Panc1 (cell line): ENCODE data around the gene SPECC1. TPM values are rescaled to one million over a fixed set of nuclear protein-coding genes. Genes with fewer than 3 reads are reported as not detected.
A peak's percentile ranks its signal among the peaks of the same experiment; 100 is the strongest.

ENCODE experiments used
- ATAC-seq: fragments of 200-7000 bp; cut with Tn5 transposase; 2 replicates; pipeline ENCODE4 v1.9.1; 2020; ENCODE audit warnings: mild to moderate bottlenecking, moderate library complexity
- BruUV-seq: library from RNA; stranded (reverse); fragments of 400-500 nt; replicated peaks from 2 replicates; lab custom pipeline; 2021; lab: Mats Ljungman, UMichigan
- CTCF ChIA-PET: fragments of 300-600 bp; sonication (Branson Sonifier 250); formaldehyde crosslinking; loops from one replicate; lab custom pipeline; 2022; ENCODE audit warnings: antibody characterized with exemption; lab: Charles Lee
- POLR2A ChIA-PET: fragments of 300-600 bp; sonication (Branson Sonifier 250); formaldehyde crosslinking; loops from one replicate; lab custom pipeline; 2022; ENCODE audit warnings: antibody characterized with exemption; lab: Charles Lee
- DNase-seq: peaks from one replicate; pipeline ENCODE4 v3.0.0-alpha.2; 2010; ENCODE audit warnings: low read depth, low spot score
- H3K27ac ChIP-seq: 2 replicates; pipeline ENCODE4 v1.5.1; 2011; ENCODE audit warnings: mild to moderate bottlenecking, low read length, inconsistent platforms
- H3K27me3 ChIP-seq: fragments of 200-500 bp; sonication (Bioruptor generic); 2 replicates; pipeline ENCODE4 v1.6.0; 2014; ENCODE audit warnings: low read length, inconsistent platforms; ENCODE audit not compliant: control insufficient read depth, insufficient read depth
- H3K36me3 ChIP-seq: fragments of 200-500 bp; sonication (Bioruptor generic); 2 replicates; pipeline ENCODE4 v1.5.1; 2014; ENCODE audit warnings: inconsistent platforms, mild to moderate bottlenecking, low read length, moderate library complexity; ENCODE audit not compliant: control insufficient read depth, insufficient read depth
- H3K4me1 ChIP-seq: 2 replicates; pipeline ENCODE4 v1.5.1; 2011; ENCODE audit warnings: inconsistent platforms, mild to moderate bottlenecking, low read length, moderate library complexity; ENCODE audit not compliant: control insufficient read depth, insufficient read depth
- H3K4me3 ChIP-seq, 2 experiments: 2 replicates each; pipeline ENCODE4 v1.5.1; 2011 to 2012; ENCODE audit warnings: low read depth in 2 of 2, low read length in 2 of 2, mild to moderate bottlenecking in 2 of 2, inconsistent platforms in 1 of 2, moderate library complexity in 1 of 2
- H3K9me3 ChIP-seq: fragments of 200-500 bp; sonication (Bioruptor generic); 2 replicates; pipeline ENCODE4 v1.5.1; 2014; ENCODE audit warnings: low read depth, mild to moderate bottlenecking, inconsistent platforms, low read length, moderate library complexity; ENCODE audit not compliant: control insufficient read depth, insufficient read depth
- POLR2AphosphoS5 ChIP-seq: IDR thresholded peaks from 2 replicates; pipeline ENCODE4 v1.6.1; 2012; ENCODE audit warnings: mild to moderate bottlenecking, low read depth, low read length, moderate library complexity
- SIN3A ChIP-seq: IDR thresholded peaks from 2 replicates; pipeline ENCODE4 v1.6.1; 2012; ENCODE audit warnings: low read depth, mild to moderate bottlenecking, low read length, moderate library complexity, borderline replicate concordance; ENCODE audit not compliant: insufficient read depth
- TCF7L2 ChIP-seq: IDR thresholded peaks from 2 replicates; pipeline ENCODE4 v1.6.1; 2011; ENCODE audit warnings: mild to moderate bottlenecking, low read depth, low read length, inconsistent platforms
- in situ Hi-C: cut with HindIII; loops from 2 replicates; pipeline ENCODE4 v1.10.0; 2016; ENCODE audit warnings: low sequenced_read_pairs, low pct_unique_long_range_greater_than_20kb
- intact Hi-C: fragments of 100-400 bp; cut with micrococcal nuclease; formaldehyde crosslinking; loops from one replicate; pipeline ENCODE4 v1.10.0; 2022; ENCODE audit not compliant: unreplicated experiment
- total RNA-seq: library from RNA; stranded (reverse); gene quantifications from one replicate; pipeline ENCODE4 v1.2.1, GENCODE V29; 2021; ENCODE audit not compliant: unreplicated experiment
- TF ChIP-seq, protein P1 (sequence below), 2 experiments: IDR thresholded peaks; 2 replicates each; pipeline ENCODE4 v1.6.1; 2011 to 2012; ENCODE audit warnings: low read depth in 2 of 2, control low read depth in 1 of 2, low read length in 1 of 2, mild to moderate bottlenecking in 1 of 2, moderate library complexity in 1 of 2; ENCODE audit not compliant: insufficient read depth in 1 of 2
- TF ChIP-seq, protein P2 (sequence below): fragments of 450-650 bp; IDR thresholded peaks from 2 replicates; pipeline ENCODE4 v1.5.1; 2017; ENCODE audit warnings: mild to moderate bottlenecking

Gene SPECC1
- total RNA-seq, 1 experiment from 2014 or later = 80.8 TPM

DNA sequence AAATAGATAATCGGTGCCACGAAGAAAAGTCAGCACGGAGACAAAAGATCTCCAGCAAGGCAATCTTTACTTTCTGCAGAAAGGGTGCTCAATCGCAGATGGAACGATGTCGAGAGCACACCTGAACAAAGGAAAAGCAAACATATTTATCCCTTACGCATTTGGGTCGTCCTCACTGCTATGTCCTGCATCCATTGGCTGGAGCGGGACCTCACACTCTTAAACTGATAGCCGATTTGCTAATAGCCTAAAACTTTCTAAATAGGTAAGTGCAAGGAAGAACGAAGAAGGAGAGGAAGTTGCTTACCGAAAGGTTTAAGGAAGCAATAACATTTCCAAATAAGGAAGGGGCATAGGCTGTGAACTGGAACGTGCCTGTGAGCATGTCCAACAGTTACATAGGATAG is 30.4 kb upstream of the SPECC1 start:
- Histone ChIP-seq H3K36me3 (peaks cover 4% of the 10 kb centered on the region; the same call in 1 of the 2 replicates), H3K4me3 (no peak overlapping the region), H3K4me1 (no peaks in the 10 kb centered on the region; the same call in 1 of the 2 replicates), H3K27ac (peak overlapping the region; percentile 94), H3K27me3 (no peaks in the 10 kb centered on the region), H3K9me3 (no peaks in the 10 kb centered on the region)
- TF ChIP-seq TCF7L2 = no peak
- no peak for TF ChIP-seq SIN3A
- TF ChIP-seq, protein P1, sequence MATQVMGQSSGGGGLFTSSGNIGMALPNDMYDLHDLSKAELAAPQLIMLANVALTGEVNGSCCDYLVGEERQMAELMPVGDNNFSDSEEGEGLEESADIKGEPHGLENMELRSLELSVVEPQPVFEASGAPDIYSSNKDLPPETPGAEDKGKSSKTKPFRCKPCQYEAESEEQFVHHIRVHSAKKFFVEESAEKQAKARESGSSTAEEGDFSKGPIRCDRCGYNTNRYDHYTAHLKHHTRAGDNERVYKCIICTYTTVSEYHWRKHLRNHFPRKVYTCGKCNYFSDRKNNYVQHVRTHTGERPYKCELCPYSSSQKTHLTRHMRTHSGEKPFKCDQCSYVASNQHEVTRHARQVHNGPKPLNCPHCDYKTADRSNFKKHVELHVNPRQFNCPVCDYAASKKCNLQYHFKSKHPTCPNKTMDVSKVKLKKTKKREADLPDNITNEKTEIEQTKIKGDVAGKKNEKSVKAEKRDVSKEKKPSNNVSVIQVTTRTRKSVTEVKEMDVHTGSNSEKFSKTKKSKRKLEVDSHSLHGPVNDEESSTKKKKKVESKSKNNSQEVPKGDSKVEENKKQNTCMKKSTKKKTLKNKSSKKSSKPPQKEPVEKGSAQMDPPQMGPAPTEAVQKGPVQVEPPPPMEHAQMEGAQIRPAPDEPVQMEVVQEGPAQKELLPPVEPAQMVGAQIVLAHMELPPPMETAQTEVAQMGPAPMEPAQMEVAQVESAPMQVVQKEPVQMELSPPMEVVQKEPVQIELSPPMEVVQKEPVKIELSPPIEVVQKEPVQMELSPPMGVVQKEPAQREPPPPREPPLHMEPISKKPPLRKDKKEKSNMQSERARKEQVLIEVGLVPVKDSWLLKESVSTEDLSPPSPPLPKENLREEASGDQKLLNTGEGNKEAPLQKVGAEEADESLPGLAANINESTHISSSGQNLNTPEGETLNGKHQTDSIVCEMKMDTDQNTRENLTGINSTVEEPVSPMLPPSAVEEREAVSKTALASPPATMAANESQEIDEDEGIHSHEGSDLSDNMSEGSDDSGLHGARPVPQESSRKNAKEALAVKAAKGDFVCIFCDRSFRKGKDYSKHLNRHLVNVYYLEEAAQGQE (IDR thresholded peaks at IDR 0.05; ENCODE audit: insufficient read depth in 1 of 2, low read depth in 2 of 2, low read length in 1 of 2) = no peak
- TF ChIP-seq POLR2AphosphoS5 = no peak
- TF ChIP-seq, protein P2, sequence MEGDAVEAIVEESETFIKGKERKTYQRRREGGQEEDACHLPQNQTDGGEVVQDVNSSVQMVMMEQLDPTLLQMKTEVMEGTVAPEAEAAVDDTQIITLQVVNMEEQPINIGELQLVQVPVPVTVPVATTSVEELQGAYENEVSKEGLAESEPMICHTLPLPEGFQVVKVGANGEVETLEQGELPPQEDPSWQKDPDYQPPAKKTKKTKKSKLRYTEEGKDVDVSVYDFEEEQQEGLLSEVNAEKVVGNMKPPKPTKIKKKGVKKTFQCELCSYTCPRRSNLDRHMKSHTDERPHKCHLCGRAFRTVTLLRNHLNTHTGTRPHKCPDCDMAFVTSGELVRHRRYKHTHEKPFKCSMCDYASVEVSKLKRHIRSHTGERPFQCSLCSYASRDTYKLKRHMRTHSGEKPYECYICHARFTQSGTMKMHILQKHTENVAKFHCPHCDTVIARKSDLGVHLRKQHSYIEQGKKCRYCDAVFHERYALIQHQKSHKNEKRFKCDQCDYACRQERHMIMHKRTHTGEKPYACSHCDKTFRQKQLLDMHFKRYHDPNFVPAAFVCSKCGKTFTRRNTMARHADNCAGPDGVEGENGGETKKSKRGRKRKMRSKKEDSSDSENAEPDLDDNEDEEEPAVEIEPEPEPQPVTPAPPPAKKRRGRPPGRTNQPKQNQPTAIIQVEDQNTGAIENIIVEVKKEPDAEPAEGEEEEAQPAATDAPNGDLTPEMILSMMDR = no peak
- in situ Hi-C loops (no loop called here), intact Hi-C loops (no loop called here)
- ChIA-PET POLR2A (no interaction called here), CTCF (no interaction called here)
- DNase-seq (no peak), ATAC-seq (no peak)
- no TSS peak for BruUV-seq

DNA sequence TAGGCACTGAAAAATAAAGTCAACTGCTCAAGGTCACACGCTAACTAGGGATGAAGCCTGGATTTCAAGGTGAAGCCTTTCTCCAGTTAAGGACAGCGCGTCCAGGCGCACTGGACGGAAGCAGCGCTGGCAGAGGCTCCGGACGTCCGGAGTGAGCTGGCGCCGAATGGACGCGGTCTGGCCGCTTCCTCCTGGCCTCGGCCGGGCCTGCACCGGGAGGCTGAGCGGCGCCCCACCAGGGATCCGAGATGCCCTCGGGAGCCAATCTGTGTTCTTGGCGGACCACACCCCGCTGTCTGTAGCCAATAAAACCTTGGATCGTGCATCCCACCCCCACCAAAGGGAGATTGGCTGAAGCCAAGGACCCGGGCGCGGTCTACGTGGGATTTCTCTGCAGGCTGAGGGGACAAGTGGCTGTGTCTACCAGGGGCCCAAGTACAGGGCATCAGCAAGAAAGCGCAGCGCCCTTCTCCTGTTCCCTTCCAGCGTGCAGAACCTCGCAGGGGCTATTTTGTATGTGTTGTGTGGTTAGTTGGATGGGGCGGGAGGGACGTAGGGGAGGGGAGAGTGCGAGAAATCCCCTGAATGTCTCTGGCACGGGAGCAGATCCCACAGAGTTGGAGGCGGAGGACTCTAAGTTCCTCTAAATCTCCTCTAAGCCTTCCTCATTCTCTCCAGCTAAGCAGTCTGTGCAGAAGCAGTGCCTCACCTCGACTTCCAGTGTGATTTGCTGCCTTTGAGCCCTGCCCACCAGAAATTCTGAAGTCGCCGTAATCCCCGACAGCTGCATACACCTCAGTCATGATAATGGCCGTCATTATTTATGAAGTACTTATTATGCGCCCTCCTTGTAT is 29.0 kb upstream of the SPECC1 start:
- H3K27me3 ChIP-seq = no peaks in the 10 kb centered on the region
- ChIA-PET POLR2A (no interaction called here), CTCF (no interaction called here)
- H3K9me3 ChIP-seq = no peaks in the 10 kb centered on the region
- in situ Hi-C loops = no loop called here
- peaks cover 4% of the 10 kb centered on the region; the same call in 1 of the 2 replicates for H3K36me3 ChIP-seq
- no peak overlapping the region for H3K27ac ChIP-seq
- no TSS peak for BruUV-seq
- H3K4me3 ChIP-seq = no peak overlapping the region
- DNase-seq = no peak
- intact Hi-C loops = no loop called here
- TF ChIP-seq, protein P1 (IDR thresholded peaks at IDR 0.05; ENCODE audit: insufficient read depth in 1 of 2, low read depth in 2 of 2, low read length in 1 of 2) = no peak
- TF ChIP-seq SIN3A (no peak), TCF7L2 (no peak), POLR2AphosphoS5 (no peak)
- TF ChIP-seq, protein P2 = no peak
- H3K4me1 ChIP-seq = no peaks in the 10 kb centered on the region; the same call in 1 of the 2 replicates
- no peak for ATAC-seq
